Nasal cavity respiratory epithelium epithelial cell of viscerocranial mucosa (primary cell): ENCODE results near the gene ZNF433. TPM values are rescaled to one million over a fixed set of nuclear protein-coding genes. Genes with fewer than 3 reads are reported as not detected.

ENCODE experiments used
- total RNA-seq: library from RNA; depleted of rRNA; stranded (reverse); fragments of >200 nt; gene quantifications from 2 replicates; pipeline ENCODE4 v1.2.3, GENCODE V29; 2014

ZNF433 gene
- 7.2 and 8.5 TPM in 2 replicates for total RNA-seq

GRCh38 chr19:12035220-12036172, at the start of gene ZNF433:
ZNF433 (minus strand) TSS chr19:12035679; CDS start chr19:12035539, 140 bp downstream.

GRCh38 chr19:12064590-12065538, 29.4 kb upstream of the ZNF433 start, which contains the start of gene ZNF844:
ZNF844 (plus strand) TSS chr19:12064731; CDS start chr19:12064874, 143 bp downstream.

GRCh38 chr19:12052497-12053169, 17.2 kb upstream of the ZNF433 start, which contains the start of gene ZNF878:
ZNF878 (minus strand) TSS chr19:12052961; CDS start chr19:12052801, 160 bp downstream.

GRCh38 chr19:11964858-11965645, 70.4 kb downstream of the ZNF433 start, which contains the start of gene ZNF763:
ZNF763 (plus strand) TSS chr19:11965040; CDS start chr19:11965209, 169 bp downstream.

Other genes with a start within 250 kb of the ZNF433 start
- gene ZNF491, start 237.2 kb downstream of the ZNF433 start, total RNA-seq: 0.34 and 1.6 TPM in 2 replicates
- 8.5 and 14.2 TPM in 2 replicates for gene ZNF440, start 221.4 kb downstream of the ZNF433 start, total RNA-seq
- gene ZNF439, start 187.0 kb downstream of the ZNF433 start, total RNA-seq: 1.0 and 5.3 TPM in 2 replicates
- gene ZNF69, start 147.9 kb downstream of the ZNF433 start, total RNA-seq: 0.34 and 2.7 TPM in 2 replicates
- 10.3 and 12.4 TPM in 2 replicates for gene ZNF700, start 110.6 kb downstream of the ZNF433 start, total RNA-seq
- 0.68 and 1.9 TPM in 2 replicates for gene ZNF763, start 70.6 kb downstream of the ZNF433 start, total RNA-seq
- gene ZNF878, start 17.3 kb upstream of the ZNF433 start, total RNA-seq: under 0.01 and 0.43 TPM in 2 replicates
- 3.8 and 9.5 TPM in 2 replicates for gene ZNF844, start 29.1 kb upstream of the ZNF433 start, total RNA-seq
- gene ZNF20, start 104.7 kb upstream of the ZNF433 start, total RNA-seq: 2.7 and 7.5 TPM in 2 replicates
- gene ZNF625, start 121.1 kb upstream of the ZNF433 start, total RNA-seq: 4.8 and 10.3 TPM in 2 replicates
- gene ZNF136, start 127.4 kb upstream of the ZNF433 start, total RNA-seq: 6.2 and 9.0 TPM in 2 replicates